ENCODE data around the gene ABCA4. TPM values are rescaled to one million over a fixed set of nuclear protein-coding genes. Genes with fewer than 3 reads are reported as not detected.

ABCA4 gene
- total RNA-seq, 4 donors from 2014 or later = 2.1 to 7.5 (median 5.0) TPM

- Histone ChIP-seq H3K4me3 (no peak overlapping the region), H3K36me3 (no peaks in the 10 kb centered on the region), H3K27ac (no peak overlapping the region), H3K4me1 (no peaks in the 10 kb centered on the region), H3K9me3 (no peaks in the 10 kb centered on the region), H3K27me3 (no peaks in the 10 kb centered on the region)
- no peak for DNase-seq
- TF ChIP-seq POLR2A (IDR thresholded peaks at IDR 0.05) (no peak), CTCF (IDR thresholded peaks at IDR 0.05) (no peak)
Observed at GRCh38 chr1:94036730-94037129, 84.2 kb downstream of the ABCA4 start.

- no peak overlapping the region for H3K27ac ChIP-seq
- no peaks in the 10 kb centered on the region for H3K27me3 ChIP-seq
- no peaks in the 10 kb centered on the region for H3K36me3 ChIP-seq
- H3K4me3 ChIP-seq = no peak overlapping the region
- H3K9me3 ChIP-seq = no peaks in the 10 kb centered on the region
- no peaks in the 10 kb centered on the region for H3K4me1 ChIP-seq
- no peak for TF ChIP-seq CTCF (IDR thresholded peaks at IDR 0.05)
- no peak for TF ChIP-seq POLR2A (IDR thresholded peaks at IDR 0.05)
- no peak for DNase-seq
Observed at GRCh38 chr1:94033849-94034248, 87.1 kb downstream of the ABCA4 start.

- Histone ChIP-seq H3K27ac (no peak overlapping the region), H3K4me3 (no peak overlapping the region), H3K36me3 (no peaks in the 10 kb centered on the region), H3K4me1 (no peaks in the 10 kb centered on the region), H3K27me3 (no peaks in the 10 kb centered on the region), H3K9me3 (no peaks in the 10 kb centered on the region)
- no peak for TF ChIP-seq POLR2A (IDR thresholded peaks at IDR 0.05)
- TF ChIP-seq CTCF (IDR thresholded peaks at IDR 0.05) = no peak
- DNase-seq = no peak
Observed at GRCh38 chr1:94032637-94033036, 88.3 kb downstream of the ABCA4 start.

- H3K36me3 ChIP-seq = no peaks in the 10 kb centered on the region
- no peaks in the 10 kb centered on the region for H3K27me3 ChIP-seq
- H3K27ac ChIP-seq = no peak overlapping the region
- DNase-seq = no peak
- no peak overlapping the region for H3K4me3 ChIP-seq
- TF ChIP-seq POLR2A (IDR thresholded peaks at IDR 0.05) (no peak), CTCF (IDR thresholded peaks at IDR 0.05) (no peak)
- no peaks in the 10 kb centered on the region for H3K9me3 ChIP-seq
- H3K4me1 ChIP-seq = no peaks in the 10 kb centered on the region
Observed at GRCh38 chr1:94031591-94031990, 89.4 kb downstream of the ABCA4 start.

GRCh38 chr1:94031154-94031553 is 89.8 kb downstream of the ABCA4 start:
- H3K27ac ChIP-seq = no peak overlapping the region
- H3K27me3 ChIP-seq = no peaks in the 10 kb centered on the region
- no peaks in the 10 kb centered on the region for H3K36me3 ChIP-seq
- no peaks in the 10 kb centered on the region for H3K9me3 ChIP-seq
- no peak for TF ChIP-seq CTCF (IDR thresholded peaks at IDR 0.05)
- TF ChIP-seq POLR2A (IDR thresholded peaks at IDR 0.05) = no peak
- DNase-seq = no peak
- H3K4me3 ChIP-seq = no peak overlapping the region
- H3K4me1 ChIP-seq = no peaks in the 10 kb centered on the region

All from Peyer's patch (tissue), 4 donors.